ENCODE results near the gene DNAH17. TPM values are rescaled to one million over a fixed set of nuclear protein-coding genes. Genes with fewer than 3 reads are reported as not detected.
A peak's percentile ranks its signal among the peaks of the same experiment; 100 is the strongest.

Gene DNAH17
- total RNA-seq, 4 donors from 2014 or later: under 0.01 TPM; not detected in 3

DNA sequence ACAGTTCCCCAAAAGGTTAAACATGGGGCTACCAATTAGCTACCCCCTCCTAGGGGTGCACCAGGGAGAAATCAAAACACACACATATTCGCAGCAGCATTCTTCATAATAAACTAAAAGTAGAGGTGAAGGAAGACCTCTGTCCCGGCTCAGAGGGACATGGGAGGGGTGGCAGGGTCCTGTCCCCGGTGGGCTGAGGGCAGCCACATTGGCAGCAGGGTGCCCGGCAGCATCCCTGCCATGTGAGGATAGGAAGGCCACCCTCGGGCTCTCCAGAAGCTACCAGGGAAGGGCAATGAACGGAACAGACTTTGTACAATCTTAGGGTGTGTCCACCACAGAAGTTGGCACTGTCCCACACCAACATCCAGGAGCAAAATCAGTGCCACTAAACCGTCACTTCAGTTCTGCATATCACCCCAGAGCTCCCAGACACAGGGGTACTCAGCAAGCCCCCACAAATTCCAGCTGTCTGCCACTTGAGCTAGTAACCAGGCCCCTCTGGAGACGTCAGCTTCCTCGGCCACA, 3.1 kb upstream of the DNAH17 start:
- TF ChIP-seq POLR2AphosphoS5 (IDR thresholded peaks at IDR 0.05) (no peak), EP300 (IDR thresholded peaks at IDR 0.05; ENCODE audit: low read depth) (no peak)
- TF ChIP-seq, protein P1, sequence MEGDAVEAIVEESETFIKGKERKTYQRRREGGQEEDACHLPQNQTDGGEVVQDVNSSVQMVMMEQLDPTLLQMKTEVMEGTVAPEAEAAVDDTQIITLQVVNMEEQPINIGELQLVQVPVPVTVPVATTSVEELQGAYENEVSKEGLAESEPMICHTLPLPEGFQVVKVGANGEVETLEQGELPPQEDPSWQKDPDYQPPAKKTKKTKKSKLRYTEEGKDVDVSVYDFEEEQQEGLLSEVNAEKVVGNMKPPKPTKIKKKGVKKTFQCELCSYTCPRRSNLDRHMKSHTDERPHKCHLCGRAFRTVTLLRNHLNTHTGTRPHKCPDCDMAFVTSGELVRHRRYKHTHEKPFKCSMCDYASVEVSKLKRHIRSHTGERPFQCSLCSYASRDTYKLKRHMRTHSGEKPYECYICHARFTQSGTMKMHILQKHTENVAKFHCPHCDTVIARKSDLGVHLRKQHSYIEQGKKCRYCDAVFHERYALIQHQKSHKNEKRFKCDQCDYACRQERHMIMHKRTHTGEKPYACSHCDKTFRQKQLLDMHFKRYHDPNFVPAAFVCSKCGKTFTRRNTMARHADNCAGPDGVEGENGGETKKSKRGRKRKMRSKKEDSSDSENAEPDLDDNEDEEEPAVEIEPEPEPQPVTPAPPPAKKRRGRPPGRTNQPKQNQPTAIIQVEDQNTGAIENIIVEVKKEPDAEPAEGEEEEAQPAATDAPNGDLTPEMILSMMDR (IDR thresholded peaks at IDR 0.05): no peak
- no peaks in the 10 kb centered on the region for H3K36me3 ChIP-seq
- DNase-seq: peak; percentile 20
- no peaks in the 10 kb centered on the region for H3K27me3 ChIP-seq
- H3K9me3 ChIP-seq: no peaks in the 10 kb centered on the region
- no peaks in the 10 kb centered on the region for H3K4me1 ChIP-seq
- in situ Hi-C loops (cut with MboI; ENCODE audit: low pct_ligation_motif_present in 1 of 4, low pct_unique_long_range_greater_than_20kb in 1 of 4, low sequenced_read_pairs in 3 of 4): no loop called here
- 49 to 60% methylated on average over 1 to 9 of the region's 9 CpGs for WGBS, 2 donors (ENCODE audit: low coverage in 1 of 2)
- H3K27ac ChIP-seq: no peak overlapping the region
- no peak overlapping the region for H3K4me3 ChIP-seq
- intact Hi-C loops (cut with DNase I; ENCODE audit: low total_unique reads): no loop called here

DNA sequence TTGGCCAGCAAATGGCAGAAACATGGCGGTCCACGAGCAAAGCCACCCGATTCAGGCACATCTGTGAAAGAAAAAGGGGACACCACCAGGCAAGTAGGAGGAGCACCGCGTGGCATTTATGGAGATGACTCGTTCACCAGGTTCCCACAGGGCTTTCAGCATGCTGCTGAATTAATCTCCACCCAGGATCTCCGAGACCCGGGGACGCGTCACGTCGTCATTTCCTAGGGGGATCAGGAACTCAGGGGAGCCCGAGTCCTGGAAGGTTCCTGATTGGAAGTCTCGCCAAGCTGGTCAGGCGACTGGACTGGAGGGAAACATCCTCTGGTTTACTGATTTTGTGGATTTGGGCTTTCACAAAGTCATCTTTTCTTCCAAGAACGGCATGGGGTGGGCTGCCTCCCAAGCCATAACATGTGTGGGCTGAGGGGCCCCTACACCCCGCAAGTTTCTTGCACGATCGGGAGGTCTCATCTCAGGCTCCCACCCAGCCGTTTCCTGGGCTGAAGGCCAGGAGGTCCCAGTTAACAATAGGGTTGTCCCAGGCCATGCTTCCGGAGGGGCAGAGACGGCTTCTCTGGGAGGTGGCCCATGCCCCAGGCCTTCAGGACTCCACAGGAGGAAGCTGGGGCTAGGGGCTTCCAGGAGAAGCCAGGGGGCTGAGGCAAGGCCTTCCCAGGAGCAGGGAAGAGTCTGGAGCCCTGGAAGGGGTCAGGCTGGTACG, 645 bp downstream of the DNAH17 start:
- in situ Hi-C loops (cut with MboI; ENCODE audit: low pct_ligation_motif_present in 1 of 4, low pct_unique_long_range_greater_than_20kb in 1 of 4, low sequenced_read_pairs in 3 of 4) (no loop called here), intact Hi-C loops (cut with DNase I; ENCODE audit: low total_unique reads) (no loop called here)
- TF ChIP-seq POLR2A (IDR thresholded peaks at IDR 0.05): no peak
- TF ChIP-seq, protein P1 (IDR thresholded peaks at IDR 0.05): no peak
- TF ChIP-seq POLR2AphosphoS5 (IDR thresholded peaks at IDR 0.05): no peak
- TF ChIP-seq EP300 (IDR thresholded peaks at IDR 0.05; ENCODE audit: low read depth): no peak
- no peaks in the 10 kb centered on the region for H3K27me3 ChIP-seq
- no peaks in the 10 kb centered on the region for H3K4me1 ChIP-seq
- WGBS, 2 donors (ENCODE audit: low coverage in 1 of 2): 82 to 89% methylated on average over 6 to 23 of the region's 23 CpGs
- H3K27ac ChIP-seq: no peak overlapping the region
- DNase-seq: no peak
- no peaks in the 10 kb centered on the region for H3K36me3 ChIP-seq
- no peak overlapping the region for H3K4me3 ChIP-seq
- no peaks in the 10 kb centered on the region for H3K9me3 ChIP-seq

DNA sequence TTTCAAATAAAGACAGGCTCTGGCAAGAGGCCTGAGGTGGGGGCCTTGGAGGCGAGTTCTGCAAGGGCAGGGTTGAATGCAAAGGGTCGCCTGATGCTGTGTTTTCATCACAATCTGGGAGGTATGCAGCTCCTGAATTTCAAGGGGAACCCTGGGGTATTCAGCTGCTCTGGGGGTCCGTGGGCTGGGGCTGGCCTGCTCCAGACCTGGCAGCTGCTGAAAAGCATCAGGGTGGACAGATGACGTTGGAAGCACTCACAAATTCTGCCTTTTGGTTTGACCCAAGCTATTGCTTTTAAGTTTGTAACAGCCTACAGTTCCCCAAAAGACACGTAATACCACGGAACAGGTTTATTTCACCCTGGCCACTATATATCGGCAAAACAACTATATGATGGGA, 1.3 kb downstream of the DNAH17 start:
- intact Hi-C loops (cut with DNase I; ENCODE audit: low total_unique reads): no loop called here
- Histone ChIP-seq H3K4me3 (no peak overlapping the region), H3K36me3 (no peaks in the 10 kb centered on the region), H3K27me3 (no peaks in the 10 kb centered on the region), H3K27ac (no peak overlapping the region), H3K4me1 (no peaks in the 10 kb centered on the region), H3K9me3 (no peaks in the 10 kb centered on the region)
- no peak for TF ChIP-seq EP300 (IDR thresholded peaks at IDR 0.05; ENCODE audit: low read depth)
- no peak for TF ChIP-seq POLR2AphosphoS5 (IDR thresholded peaks at IDR 0.05)
- TF ChIP-seq, protein P1 (IDR thresholded peaks at IDR 0.05): no peak
- no peak for TF ChIP-seq POLR2A (IDR thresholded peaks at IDR 0.05)
- WGBS, 2 donors (ENCODE audit: low coverage in 1 of 2): 83 to 100% methylated on average over 3 to 7 of the region's 7 CpGs
- DNase-seq: no peak
- in situ Hi-C loops (cut with MboI; ENCODE audit: low pct_ligation_motif_present in 1 of 4, low pct_unique_long_range_greater_than_20kb in 1 of 4, low sequenced_read_pairs in 3 of 4): no loop called here

DNA sequence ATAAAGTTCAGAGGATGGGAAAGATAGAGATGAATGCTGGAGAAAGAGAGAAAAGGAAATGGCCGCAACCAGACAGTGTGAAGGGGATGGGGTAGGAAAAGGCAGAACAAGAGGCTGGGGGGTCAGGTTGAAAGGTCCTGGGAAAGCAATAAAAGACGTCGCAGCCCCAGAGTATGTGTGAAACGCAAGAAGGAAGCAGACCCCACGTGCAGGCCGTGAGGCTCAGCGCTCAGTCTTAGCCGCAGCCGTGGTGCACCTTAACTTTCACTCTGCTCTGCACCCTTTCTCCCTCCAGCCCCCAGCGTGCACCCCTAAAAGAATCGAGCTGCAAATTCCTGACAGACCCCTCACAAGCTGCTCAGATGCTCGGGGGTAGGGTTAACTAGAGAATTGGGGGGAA, 1.9 kb downstream of the DNAH17 start:
- H3K27me3 ChIP-seq: no peaks in the 10 kb centered on the region
- 53 to 73% methylated on average over 3 to 12 of the region's 12 CpGs for WGBS, 2 donors (ENCODE audit: low coverage in 1 of 2)
- no peaks in the 10 kb centered on the region for H3K4me1 ChIP-seq
- H3K36me3 ChIP-seq: no peaks in the 10 kb centered on the region
- no peaks in the 10 kb centered on the region for H3K9me3 ChIP-seq
- no peak overlapping the region for H3K27ac ChIP-seq
- H3K4me3 ChIP-seq: no peak overlapping the region
- no peak for DNase-seq
- intact Hi-C loops (cut with DNase I; ENCODE audit: low total_unique reads): no loop called here
- TF ChIP-seq, protein P1 (IDR thresholded peaks at IDR 0.05): no peak
- TF ChIP-seq POLR2A (IDR thresholded peaks at IDR 0.05) (no peak), EP300 (IDR thresholded peaks at IDR 0.05; ENCODE audit: low read depth) (no peak), POLR2AphosphoS5 (IDR thresholded peaks at IDR 0.05) (no peak)
- in situ Hi-C loops (cut with MboI; ENCODE audit: low pct_ligation_motif_present in 1 of 4, low pct_unique_long_range_greater_than_20kb in 1 of 4, low sequenced_read_pairs in 3 of 4): no loop called here

Data from transverse colon (tissue), 4 donors.